Measurements from ENCODE around the gene SCFD2. TPM values are rescaled to one million over a fixed set of nuclear protein-coding genes. Genes with fewer than 3 reads are reported as not detected.
"Not testable (repeated sequence)": the region's sequence is repeated elsewhere in the genome, so short reads cannot be mapped to it uniquely, and the experiment has no call there.

Gene SCFD2
- 25.6 TPM for total RNA-seq

GRCh38 chr4:53365486-53366300, at the start of gene SCFD2:
Gene SCFD2, minus strand, starts transcription at chr4:53366061.
- DNase-seq, result peak; percentile 97

DNA sequence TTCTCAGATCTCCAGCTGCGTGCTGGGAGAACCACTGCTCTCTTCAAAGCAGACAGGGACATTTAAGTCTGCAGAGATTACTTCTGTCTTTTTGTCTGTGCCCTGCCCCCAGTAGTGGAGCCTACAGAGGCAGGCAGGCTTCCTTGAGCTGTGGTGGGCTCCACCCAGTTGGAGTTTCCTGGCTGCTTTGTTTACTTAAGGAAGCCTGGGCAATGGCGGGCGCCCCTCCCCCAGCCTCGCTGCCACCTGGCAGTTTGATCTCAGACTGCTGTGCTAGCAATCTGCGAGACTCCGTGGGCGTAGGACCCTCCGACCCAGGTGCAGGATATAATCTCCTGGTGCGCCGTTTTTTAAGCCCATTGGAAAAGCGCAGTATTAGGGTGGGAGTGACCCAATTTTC, 43.6 kb upstream of the SCFD2 start:
- DNase-seq, result not testable (repeated sequence)

- no peak for DNase-seq
These were observed 14.4 kb upstream of the SCFD2 start for GRCh38 chr4:53380221-53380620.

- DNase-seq, result no peak
These were observed 12.3 kb upstream of the SCFD2 start for GRCh38 chr4:53378171-53378482.

DNA sequence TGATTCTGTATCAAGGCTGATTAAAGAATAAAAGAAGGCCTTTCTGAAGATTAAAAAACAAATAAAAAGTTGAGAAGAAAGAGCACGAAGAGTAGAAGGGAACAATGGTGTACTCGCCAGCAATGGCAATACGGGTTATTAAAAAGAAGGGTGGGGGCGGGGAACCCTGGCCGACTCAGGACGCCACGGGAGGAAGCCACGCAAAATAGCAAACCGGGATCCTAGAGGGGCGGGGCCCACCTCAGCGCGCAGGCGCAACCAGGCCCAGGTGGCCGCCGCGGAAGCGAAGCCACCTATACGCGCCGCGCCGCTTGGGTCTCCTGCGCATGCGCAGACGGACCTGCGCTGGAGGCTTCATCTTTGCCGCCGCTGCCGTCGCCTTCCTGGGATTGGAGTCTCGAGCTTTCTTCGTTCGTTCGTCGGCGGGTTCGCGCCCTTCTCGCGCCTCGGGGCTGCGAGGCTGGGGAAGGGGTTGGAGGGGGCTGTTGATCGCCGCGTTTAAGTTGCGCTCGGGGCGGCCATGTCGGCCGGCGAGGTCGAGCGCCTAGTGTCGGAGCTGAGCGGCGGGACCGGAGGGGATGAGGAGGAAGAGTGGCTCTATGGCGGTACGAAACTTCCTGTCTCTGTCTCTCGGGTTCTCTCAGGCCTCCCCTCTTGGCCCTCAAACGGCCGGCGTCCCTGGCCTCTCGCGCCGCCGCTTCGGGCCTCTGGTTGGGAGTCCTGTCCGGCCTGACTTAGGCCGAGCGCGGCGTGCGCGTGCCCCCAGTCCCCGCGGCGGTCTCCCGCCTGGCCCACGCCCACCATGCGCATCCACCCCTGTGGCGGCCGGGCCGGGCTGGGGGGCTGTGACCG, 11.7 kb upstream of the SCFD2 start, which contains the start of gene FIP1L1:
TSS of gene FIP1L1 (plus strand) at position 323 of the 852 bp plus-strand sequence. CDS start at position 521, 198 bp downstream.
- peak; percentile 84 for DNase-seq

DNA sequence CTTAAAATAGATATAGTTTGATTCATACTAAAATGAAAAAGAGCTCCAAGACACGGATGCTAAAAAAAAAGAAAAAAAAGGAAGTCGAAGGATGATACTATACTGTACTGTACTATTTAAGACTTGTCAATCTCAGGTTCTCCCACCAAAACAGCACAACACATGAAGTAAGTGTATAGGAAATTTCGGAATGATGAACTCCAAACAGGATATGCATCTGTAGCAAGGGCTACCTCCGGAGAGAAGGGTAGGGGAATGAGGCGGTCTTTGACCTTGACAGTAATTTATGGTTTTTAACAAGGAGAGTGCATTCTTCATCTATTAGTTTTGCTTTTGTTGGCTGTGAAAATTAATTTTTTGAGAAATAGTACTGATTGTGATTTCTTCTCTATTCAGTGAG, 11.0 kb upstream of the SCFD2 start:
- no peak for DNase-seq

- no peak for DNase-seq
These were observed 9.0 kb upstream of the SCFD2 start for GRCh38 chr4:53374777-53375258.

DNA sequence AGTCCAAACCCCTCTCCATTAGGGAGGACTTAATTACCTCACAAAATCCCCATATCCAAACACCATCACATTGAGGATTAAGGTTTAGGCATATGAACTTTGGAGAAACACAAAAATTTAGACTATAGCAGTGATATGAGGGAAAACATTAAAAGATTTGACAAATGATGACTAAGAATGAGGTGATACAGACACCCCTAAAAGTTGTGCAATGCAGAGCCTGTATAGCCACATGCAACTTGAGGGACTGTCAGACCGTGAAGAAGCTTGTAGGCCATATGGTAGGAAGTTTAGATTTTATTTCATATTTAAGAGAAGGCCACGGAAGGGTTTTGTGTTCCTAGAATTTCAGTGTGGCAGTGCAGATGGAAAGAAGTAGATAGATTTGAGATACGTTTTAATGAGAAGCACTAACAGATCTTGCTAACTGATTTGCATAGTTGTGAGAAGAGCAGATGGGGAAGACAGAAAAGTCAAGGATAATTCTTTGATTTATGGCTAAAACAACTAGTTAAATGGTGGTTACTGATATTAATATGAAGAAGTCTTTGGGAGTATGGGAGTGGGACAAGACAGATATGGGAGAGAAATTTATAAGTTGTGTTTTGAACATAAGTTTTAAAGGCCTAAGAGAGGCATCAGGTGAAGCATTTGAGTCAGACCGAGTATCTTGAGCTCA, 6.1 kb upstream of the SCFD2 start:
- no peak for DNase-seq

- DNase-seq, result no peak
These were observed 5.2 kb upstream of the SCFD2 start for GRCh38 chr4:53371049-53371448.

DNA sequence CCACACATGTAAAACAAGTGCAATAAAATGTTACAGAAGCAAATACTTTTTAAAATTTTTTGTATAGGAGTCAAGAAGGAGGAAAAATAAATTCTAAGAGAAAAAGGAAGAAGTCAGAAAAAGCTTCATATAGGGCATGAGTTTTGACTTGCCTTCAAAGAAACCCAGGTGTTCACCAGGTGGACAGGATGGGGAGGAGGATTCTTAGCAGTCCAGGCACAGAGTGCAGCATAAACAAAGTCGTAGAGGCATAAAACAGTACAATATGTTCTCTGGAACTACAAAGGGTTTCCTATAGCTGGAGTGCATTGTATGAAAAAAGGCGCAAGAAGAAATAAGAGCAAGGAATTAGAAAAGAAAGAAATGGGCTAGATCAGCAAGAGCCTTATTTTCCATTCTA, 1.9 kb upstream of the SCFD2 start:
- no peak for DNase-seq

- DNase-seq, result no peak
These were observed 448 bp upstream of the SCFD2 start for GRCh38 chr4:53366301-53366716.

DNA sequence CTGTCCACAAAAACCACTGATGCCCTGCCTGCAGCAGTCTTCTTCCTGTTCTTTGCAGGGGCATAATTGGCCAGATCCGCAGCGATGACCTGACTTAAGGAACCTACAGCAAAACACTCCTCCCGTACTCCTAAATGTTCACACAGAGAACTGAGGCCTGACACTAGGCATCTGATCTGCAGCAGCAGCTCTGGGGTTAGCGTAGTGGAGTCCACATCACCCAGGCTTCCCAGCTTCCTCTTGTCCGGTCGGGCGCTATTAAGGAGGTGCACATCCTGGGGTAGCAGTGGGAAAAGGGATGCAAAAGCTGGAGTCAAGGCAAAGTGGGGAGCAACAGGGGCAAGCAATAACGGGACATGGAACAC, 758 bp downstream of the SCFD2 start:
- no peak for DNase-seq

DNA sequence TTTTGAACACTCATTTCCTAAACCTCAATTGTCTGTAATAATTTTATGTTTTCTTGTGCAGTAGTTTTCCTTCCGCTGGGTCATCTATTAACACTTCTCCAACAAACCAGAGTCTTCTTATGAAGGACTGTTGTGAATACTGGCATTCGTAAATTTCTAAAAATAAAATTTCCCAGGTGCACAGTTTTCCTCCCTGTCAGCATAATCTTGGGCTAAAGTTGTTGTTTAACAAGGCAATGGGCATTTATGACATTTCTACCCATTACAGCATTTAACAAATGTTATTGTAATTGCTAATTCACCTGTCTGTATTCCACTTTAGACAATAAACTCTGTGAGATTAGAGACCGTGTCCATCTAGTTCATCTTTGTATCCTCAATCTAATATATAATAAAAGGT, 1.2 kb downstream of the SCFD2 start:
- no peak for DNase-seq

- DNase-seq, result no peak
These were observed 3.8 kb downstream of the SCFD2 start for GRCh38 chr4:53362093-53362492.

DNA sequence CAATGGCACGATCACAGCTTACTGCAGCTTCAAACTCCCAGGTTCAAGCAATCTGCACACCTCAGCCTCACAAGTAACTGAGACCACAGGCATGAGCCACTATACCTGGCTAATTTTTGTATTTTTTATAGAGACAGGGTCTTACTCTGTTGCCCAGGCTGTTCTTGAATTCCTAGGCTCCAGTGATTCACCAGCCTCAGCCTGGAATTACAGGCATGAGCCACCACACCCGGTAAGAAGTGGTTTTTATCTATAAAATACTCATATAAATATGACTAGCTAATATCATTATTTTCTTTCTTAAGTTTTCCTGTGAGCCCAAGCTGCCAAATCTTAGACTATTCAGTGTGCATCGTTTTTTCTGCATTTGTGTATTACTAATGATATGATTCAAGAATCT, 4.4 kb downstream of the SCFD2 start:
- no peak for DNase-seq

- DNase-seq, result no peak
These were observed 9.8 kb downstream of the SCFD2 start for GRCh38 chr4:53355930-53356521.

DNA sequence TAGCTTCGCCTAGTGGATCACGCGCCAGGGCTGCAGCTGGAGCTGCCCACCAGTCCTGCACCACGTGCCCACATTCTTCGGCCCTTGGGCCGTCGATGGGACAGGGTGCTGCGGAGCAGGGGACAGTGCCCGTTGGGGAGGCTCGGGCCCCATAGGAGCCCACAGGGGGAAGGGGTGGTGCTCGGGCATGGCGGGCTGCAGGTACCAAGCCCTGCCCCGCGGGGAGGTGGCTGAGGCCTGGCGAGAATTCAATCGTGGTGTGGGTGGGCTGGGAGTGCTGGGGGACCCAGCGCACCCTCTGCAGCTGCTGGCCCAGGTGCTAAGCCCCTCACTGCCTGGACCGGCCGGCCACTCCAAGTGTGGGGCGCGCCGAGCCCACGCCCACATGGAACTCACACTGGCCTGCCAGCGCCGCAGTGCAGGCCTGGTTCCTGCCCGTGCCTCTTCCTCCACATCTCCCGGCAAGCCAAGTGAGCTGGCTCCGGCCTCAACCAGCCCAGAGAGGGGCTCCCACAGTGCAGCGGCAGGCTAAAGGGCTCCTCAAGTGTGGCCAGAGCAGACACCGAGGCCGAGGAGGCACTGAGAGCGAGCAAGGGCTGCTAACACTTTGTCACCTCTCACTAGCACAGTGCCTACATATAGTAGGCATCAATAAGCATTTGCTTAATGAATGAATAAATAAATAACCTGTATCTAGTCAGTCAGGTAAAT, 11.7 kb downstream of the SCFD2 start:
- DNase-seq, result no peak

DNA sequence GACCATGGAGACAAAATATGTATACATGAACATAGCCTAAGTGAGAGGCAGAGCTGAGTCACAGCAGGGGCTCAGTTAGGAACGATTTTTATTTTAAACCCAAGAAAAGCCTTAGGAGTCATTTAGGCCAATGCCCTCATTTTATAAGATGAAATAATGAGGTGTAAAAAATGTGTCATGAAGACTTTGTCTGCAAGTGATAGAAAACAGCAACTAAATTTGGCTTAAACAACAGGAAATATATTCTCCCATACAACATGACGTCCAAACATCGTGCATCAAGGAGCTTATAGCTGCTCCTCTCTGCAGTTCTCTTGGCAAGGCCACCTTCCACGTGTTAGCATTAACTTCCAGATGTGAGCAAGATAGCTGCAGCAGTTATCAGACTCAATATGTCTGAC, 16.8 kb downstream of the SCFD2 start:
- DNase-seq, result no peak

DNA sequence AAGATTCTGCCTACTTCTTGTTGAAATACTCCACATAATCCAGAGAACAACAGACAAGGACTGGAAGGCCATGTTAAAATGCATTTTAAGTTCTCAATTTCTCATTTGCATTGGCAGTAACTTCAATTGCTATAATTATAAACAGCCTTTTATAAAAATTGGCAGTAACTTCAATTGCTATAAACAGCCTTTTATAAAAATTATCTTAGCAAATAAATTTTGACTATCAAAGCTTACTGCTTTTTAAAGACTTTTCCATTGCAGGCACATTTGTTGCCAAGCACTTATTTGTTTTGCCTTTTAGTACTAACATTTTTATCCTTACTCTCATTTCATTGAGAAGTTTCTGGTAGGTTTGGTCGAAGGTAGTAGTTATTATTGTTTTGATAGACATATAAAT, 17.8 kb downstream of the SCFD2 start:
- no peak for DNase-seq

DNA sequence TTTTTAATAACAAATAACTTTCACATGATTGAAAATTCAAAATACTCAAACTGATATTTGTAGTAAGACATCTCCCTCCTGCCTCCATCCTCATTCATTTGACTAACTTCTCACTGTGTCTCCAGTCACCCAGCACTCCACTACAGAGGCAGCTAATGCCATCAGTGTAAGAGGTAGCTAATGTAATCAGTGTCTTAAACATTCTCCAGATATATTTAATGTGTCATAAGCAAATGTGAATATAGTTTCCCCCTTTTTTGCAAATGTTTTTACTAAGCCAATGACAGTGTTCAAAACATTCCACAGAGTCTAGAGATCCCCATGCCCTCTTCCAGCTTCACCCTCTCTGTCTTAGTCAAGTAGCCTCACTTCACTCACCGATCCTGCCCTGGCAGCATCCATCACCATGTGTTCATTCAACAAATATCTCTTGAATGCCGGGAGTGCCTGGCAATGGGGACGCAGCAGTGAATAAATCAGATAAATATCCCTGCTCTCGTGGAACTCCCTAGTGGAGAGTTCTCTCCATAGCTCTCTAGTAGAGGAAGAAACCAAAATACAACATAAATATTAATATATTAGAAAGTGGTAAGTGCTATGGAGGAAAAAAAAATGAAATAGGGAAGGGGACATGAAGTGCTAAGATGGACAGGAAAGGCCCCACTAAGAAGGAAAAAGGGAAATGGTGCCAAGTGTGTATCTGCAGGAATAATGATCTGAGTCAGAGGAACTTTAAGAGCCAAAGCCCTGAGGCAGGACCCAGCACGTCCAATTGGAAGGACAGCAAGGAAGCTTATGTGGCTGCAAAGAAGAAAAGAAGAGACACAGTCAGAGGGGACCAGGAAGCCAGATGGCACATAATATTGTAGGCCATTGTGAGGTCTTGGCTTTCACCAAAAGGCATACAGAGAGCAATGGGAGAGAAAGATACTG, 18.7 kb downstream of the SCFD2 start:
- no peak for DNase-seq

- DNase-seq, result not testable (repeated sequence)
These were observed 19.5 kb downstream of the SCFD2 start for GRCh38 chr4:53346392-53346791.

Measured in occipital lobe (tissue), 2 donors.